H54 (cell line): ENCODE data around the gene XCR1.
A peak's percentile ranks its signal among the peaks of the same experiment; 100 is the strongest.
"Not testable (repeated sequence)": the region's sequence is repeated elsewhere in the genome, so short reads cannot be mapped to it uniquely, and the experiment has no call there.

ENCODE experiments used
- DNase-seq: peaks from one replicate; pipeline ENCODE4 v3.0.0; 2011; ENCODE audit warnings: low spot score, mixed read lengths; ENCODE audit not compliant: insufficient read length
- FAIRE-seq: peaks from 3 replicates; lab custom pipeline; 2011; peaks lifted over from hg19 to GRCh38; lab: Jason Lieb, UNC
- POLR2A ChIP-seq: IDR thresholded peaks from 2 replicates; pipeline ENCODE4 v1.6.1; 2011; ENCODE audit warnings: low read depth, mild to moderate bottlenecking, low read length

XCR1 gene

GRCh38 chr3:46006238-46007032 is 20.8 kb downstream of the XCR1 start:
- FAIRE-seq (no peak), DNase-seq (no peak)
- TF ChIP-seq POLR2A, result no peak

GRCh38 chr3:46003706-46004105 is 23.6 kb downstream of the XCR1 start:
- not testable (repeated sequence) for DNase-seq, FAIRE-seq

- DNase-seq, result no peak
- FAIRE-seq, result no peak
- TF ChIP-seq POLR2A, result no peak
Observed at GRCh38 chr3:46001178-46001577, 26.1 kb downstream of the XCR1 start.

DNA sequence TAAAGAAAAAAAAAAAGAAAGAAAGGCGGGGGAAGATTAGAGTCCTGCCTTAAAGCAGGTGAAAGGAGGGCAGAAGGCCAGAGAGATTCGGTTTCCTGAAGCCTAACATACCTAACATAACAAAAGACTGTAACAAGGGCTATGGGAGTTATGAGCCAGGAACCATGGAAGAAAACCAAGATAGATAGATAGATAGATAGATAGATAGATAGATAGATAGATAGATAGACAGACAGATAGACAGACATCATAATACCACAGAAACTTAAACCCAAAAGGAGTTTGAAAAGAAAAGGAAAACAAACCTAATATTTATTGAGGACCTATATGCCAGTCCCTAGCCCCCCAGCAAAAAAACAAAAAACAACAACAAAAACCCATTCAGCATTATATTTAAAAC is 29.3 kb downstream of the XCR1 start:
- FAIRE-seq (no peak), DNase-seq (no peak)
- TF ChIP-seq POLR2A, result no peak

- not testable (repeated sequence) for DNase-seq, FAIRE-seq
Observed at GRCh38 chr3:45997499-45997898, 29.8 kb downstream of the XCR1 start.

- DNase-seq (peak; percentile 98), FAIRE-seq (peak; percentile 20)
- TF ChIP-seq POLR2A, result no peak; the same call in 1 of the 2 replicates
Observed at GRCh38 chr3:45995236-45996192, 31.8 kb downstream of the XCR1 start, which contains the start of gene FYCO1. TSS of gene FYCO1 (minus strand) at chr3:45995824. CDS start at chr3:45984910, 10,914 bp downstream.

DNA sequence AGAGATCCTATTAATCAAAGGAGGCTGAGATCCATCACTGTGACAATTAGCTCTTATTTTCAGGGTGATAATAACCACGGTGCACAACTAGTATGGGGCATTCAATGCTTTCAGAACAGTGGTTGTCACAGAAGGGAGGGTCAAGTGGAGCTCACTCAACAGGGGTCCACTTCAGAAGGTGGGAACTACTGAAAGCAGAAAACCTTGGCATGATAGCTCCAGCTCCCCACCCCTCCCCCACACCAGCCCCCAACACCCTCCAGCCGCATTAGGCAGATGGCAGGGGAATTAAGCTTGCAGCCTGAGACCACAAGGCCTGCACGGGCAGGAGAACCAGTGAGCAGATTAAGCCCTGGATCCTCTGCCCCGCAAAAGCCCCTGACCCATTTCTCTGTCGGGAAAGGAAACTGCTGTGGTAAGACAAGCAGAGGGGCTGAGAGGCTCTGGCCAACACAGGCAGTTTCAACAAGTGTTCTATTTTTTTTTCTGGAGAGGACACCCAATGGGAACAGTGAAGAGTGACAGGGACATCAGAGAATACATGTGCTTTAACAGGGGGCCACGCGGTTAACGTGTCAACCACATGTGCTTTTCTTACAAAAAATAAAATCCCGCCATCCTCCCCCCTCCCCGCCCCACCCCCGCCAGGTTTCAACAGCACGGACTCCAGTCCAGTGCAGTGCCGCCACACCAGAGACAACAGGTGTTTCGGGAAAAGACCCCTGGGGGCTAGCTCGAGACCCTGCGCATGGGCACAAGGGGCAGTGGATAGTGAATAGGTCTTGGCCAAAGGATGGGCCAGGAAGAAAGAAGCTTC is 32.7 kb downstream of the XCR1 start:
- no peak for DNase-seq
- TF ChIP-seq POLR2A, result no peak
- FAIRE-seq, result no peak

DNA sequence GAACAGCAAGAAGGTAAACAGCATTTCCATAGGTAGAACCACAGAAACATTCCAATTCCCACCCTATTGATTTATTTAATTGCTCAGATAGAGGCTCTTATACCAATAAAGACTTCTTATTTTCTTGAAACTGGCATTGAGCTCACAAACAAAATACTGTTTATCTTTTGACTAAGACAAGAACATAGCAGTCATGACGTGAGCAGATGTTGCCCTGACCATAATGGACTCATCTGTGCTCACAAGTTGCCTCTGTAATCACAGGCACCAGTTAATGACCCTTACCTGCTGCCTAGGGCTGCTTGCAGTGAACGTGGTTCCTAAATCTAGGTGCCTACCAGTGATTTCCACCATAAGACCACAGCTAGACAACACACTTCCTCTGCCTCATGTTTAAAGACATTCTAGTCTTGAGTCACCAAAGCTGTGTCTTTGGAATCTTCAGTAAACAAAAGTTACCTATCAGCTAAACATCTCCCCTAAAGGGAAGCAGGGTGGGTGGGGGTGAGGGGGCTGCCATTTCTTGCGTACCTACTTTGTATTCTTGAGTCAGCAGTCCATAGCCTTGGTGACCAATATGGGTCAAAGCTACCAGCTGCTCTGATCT is 33.8 kb downstream of the XCR1 start:
- TF ChIP-seq POLR2A, result no peak
- DNase-seq, result no peak
- no peak for FAIRE-seq

DNA sequence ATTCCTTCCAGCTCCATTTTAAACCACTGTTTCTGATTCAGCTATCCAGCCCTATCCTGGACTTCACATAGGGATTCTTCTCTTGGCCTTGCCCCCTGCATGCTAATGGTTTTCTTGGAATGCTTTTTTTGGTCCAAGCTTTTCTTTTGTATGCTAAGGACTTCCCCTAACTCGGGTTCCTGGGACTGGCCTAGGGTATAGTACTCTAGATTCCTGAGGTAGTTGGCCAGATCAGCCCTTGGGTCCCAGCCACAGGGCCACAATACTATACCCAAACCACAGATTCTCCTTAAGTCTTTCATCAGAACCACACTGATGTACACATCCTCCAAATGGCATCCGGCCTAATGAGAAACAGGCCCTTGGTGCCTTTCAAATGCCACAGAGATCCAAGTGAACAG is 34.5 kb downstream of the XCR1 start:
- no peak for TF ChIP-seq POLR2A
- FAIRE-seq, result no peak
- no peak for DNase-seq

GRCh38 chr3:45992133-45992729 is 35.1 kb downstream of the XCR1 start:
- no peak for TF ChIP-seq POLR2A
- FAIRE-seq (no peak), DNase-seq (no peak)

- DNase-seq (no peak), FAIRE-seq (no peak)
- no peak for TF ChIP-seq POLR2A
Observed at GRCh38 chr3:45991341-45991740, 35.9 kb downstream of the XCR1 start.

- no peak for TF ChIP-seq POLR2A
- DNase-seq (no peak), FAIRE-seq (no peak)
Observed at GRCh38 chr3:45990181-45990580, 37.1 kb downstream of the XCR1 start.

- no peak for TF ChIP-seq POLR2A
- FAIRE-seq, result peak; percentile 23
Observed at GRCh38 chr3:45988804-45989203, 38.5 kb downstream of the XCR1 start.

More at GRCh38 chr3:45988804-45989203, 38.5 kb downstream of the XCR1 start:
- DNase-seq, result peak; percentile 50
